Measurements from ENCODE around the gene GID8. TPM values are rescaled to one million over a fixed set of nuclear protein-coding genes. Genes with fewer than 3 reads are reported as not detected.

The GID8 gene
- total and polyA plus RNA-seq, 2 of the 13 experiments (the other 11 are each of a cell fraction or from before 2014, with no cell fraction given), result 39.6 to 59.8 TPM

- TF ChIP-seq ZBTB40 (IDR thresholded peaks at IDR 0.05) (peak; percentile 51; the same call in 1 of the 2 replicates), ZBTB40 (CRISPR knock-in tag; IDR thresholded peaks at IDR 0.05) (peak; percentile 91), GMEB2 (CRISPR knock-in tag; IDR thresholded peaks at IDR 0.05; ENCODE audit: low read depth) (peak; percentile 72), TAF15 (IDR thresholded peaks at IDR 0.05; ENCODE audit: low read depth, low read length, poor library complexity, severe bottlenecking) (peak; percentile 55), SIX4 (CRISPR knock-in tag; IDR thresholded peaks at IDR 0.05) (peak; percentile 72), ZFP91 (CRISPR knock-in tag; IDR thresholded peaks at IDR 0.05; ENCODE audit: borderline replicate concordance) (peak; percentile 97), ETV6 (CRISPR knock-in tag; conservative IDR thresholded peaks at IDR 0.05) (peak; percentile 94), SCMH1 (CRISPR knock-in tag; IDR thresholded peaks at IDR 0.05; ENCODE audit: borderline replicate concordance) (no peak), ZBTB3 (CRISPR knock-in tag; IDR thresholded peaks at IDR 0.05; ENCODE audit: borderline replicate concordance, low read depth) (no peak), PAF1 (CRISPR knock-in tag; IDR thresholded peaks at IDR 0.05) (no peak)
- TF ChIP-seq, protein P1, sequence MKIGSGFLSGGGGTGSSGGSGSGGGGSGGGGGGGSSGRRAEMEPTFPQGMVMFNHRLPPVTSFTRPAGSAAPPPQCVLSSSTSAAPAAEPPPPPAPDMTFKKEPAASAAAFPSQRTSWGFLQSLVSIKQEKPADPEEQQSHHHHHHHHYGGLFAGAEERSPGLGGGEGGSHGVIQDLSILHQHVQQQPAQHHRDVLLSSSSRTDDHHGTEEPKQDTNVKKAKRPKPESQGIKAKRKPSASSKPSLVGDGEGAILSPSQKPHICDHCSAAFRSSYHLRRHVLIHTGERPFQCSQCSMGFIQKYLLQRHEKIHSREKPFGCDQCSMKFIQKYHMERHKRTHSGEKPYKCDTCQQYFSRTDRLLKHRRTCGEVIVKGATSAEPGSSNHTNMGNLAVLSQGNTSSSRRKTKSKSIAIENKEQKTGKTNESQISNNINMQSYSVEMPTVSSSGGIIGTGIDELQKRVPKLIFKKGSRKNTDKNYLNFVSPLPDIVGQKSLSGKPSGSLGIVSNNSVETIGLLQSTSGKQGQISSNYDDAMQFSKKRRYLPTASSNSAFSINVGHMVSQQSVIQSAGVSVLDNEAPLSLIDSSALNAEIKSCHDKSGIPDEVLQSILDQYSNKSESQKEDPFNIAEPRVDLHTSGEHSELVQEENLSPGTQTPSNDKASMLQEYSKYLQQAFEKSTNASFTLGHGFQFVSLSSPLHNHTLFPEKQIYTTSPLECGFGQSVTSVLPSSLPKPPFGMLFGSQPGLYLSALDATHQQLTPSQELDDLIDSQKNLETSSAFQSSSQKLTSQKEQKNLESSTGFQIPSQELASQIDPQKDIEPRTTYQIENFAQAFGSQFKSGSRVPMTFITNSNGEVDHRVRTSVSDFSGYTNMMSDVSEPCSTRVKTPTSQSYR (CRISPR knock-in tag; IDR thresholded peaks at IDR 0.05; ENCODE audit: borderline replicate concordance), result peak; percentile 67; the same call in 1 of the 2 replicates
Observed at GRCh38 chr20:62937268-62938104, 461 bp upstream of the GID8 start (continued).
